Stimulated activated CD8-positive, alpha-beta memory T cell treated with anti-CD3 and anti-CD28 coated beads, Interleukin-2, amount 100 ng/mL, for 1 hour (primary cell): ENCODE measurements around the gene SYNGR1.

ENCODE experiments used
- DNase-seq, 2 donors: peaks; one replicate each; pipeline ENCODE4 v3.0.0-alpha.2; 2020; ENCODE audit warnings: low read depth in 2 of 2

The SYNGR1 gene

GRCh38 chr22:39430576-39431150 is 80.9 kb downstream of the SYNGR1 start:
- DNase-seq: no peak

- no peak for DNase-seq
Measured at GRCh38 chr22:39431216-39431801, 81.5 kb downstream of the SYNGR1 start.

DNA sequence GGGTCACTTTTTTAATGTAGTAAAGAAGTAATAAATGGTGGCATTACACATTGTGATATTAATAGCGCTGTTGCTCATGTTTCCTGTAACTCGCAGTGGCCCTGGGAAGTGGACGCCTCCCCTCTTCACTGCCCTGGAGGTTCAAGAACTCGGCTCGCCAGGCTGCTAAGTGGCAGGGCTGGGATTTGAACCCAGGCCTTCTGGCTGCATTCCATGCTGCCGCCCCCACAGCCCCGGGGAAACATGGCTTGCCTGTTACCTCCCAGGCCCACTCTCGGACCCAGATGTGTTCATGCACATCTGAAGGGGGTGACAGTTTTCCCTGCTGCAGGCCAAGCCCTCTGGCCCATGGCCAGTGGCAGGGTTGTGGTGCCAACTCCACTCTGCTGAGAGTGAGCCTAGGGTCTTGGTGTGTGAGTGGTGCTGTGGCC is 82.0 kb downstream of the SYNGR1 start:
- DNase-seq: no peak

GRCh38 chr22:39432361-39432811 is 82.6 kb downstream of the SYNGR1 start:
- DNase-seq: no peak

DNA sequence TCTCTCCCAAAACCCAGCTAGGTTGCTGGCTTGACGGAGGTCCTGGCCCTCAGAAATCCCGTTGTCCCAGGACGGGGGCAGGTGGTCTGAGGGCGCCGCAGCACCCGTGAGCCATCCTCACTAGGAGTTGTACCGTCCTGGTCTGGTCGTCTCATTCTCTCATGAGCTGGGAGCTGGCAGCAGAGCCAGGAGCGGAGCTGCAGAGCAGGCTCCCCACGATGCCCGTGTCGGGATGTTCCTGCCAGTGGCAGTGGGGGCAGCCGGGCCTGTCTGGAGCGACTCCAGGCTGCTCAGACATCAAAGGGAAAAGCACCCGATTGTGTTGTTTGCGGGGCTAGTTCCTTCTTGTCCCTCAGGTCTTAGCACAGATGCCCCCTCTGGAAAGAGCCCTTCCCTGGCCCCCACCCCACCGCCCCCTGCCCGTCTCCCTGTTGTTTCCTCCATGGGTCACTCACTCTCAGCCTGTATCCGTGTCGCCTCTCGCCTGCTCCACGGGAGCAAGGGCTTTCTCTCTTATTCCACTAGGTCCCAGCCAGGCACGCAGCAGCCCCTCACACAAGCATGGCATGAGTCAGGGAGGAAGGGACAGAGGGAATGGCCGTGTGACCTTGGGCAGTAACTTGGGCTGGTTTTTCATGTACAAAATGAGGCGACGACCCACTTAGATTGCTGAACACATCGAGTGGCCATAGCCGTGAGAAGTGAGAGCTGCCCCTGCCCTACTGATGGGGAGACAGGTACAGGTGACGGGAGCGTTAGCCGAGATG is 83.9 kb downstream of the SYNGR1 start:
- no peak for DNase-seq

- no peak for DNase-seq
Measured at GRCh38 chr22:39434243-39434653, 84.5 kb downstream of the SYNGR1 start.

- no peak for DNase-seq
Measured at GRCh38 chr22:39434721-39435120, 84.9 kb downstream of the SYNGR1 start.
